Measurements from ENCODE around the gene TBL1X.

- TF ChIP-seq, protein P1, sequence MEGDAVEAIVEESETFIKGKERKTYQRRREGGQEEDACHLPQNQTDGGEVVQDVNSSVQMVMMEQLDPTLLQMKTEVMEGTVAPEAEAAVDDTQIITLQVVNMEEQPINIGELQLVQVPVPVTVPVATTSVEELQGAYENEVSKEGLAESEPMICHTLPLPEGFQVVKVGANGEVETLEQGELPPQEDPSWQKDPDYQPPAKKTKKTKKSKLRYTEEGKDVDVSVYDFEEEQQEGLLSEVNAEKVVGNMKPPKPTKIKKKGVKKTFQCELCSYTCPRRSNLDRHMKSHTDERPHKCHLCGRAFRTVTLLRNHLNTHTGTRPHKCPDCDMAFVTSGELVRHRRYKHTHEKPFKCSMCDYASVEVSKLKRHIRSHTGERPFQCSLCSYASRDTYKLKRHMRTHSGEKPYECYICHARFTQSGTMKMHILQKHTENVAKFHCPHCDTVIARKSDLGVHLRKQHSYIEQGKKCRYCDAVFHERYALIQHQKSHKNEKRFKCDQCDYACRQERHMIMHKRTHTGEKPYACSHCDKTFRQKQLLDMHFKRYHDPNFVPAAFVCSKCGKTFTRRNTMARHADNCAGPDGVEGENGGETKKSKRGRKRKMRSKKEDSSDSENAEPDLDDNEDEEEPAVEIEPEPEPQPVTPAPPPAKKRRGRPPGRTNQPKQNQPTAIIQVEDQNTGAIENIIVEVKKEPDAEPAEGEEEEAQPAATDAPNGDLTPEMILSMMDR (conservative IDR thresholded peaks at IDR 0.05; ENCODE audit: low read depth, low read length), result peak; percentile 49
- no peak for TF ChIP-seq RFX5 (IDR thresholded peaks at IDR 0.05; ENCODE audit: low read depth, low read length)
- peak; percentile 47; the same call in 1 of the 2 replicates for TF ChIP-seq SMC3 (IDR thresholded peaks at IDR 0.05; ENCODE audit: low read depth, low read length)
- TF ChIP-seq POLR2A (IDR thresholded peaks at IDR 0.05; ENCODE audit: low read depth, low read length), result no peak
- TF ChIP-seq MAZ (IDR thresholded peaks at IDR 0.05; ENCODE audit: borderline replicate concordance, low read depth, low read length), result no peak
- peak; percentile 63 for TF ChIP-seq RAD21 (IDR thresholded peaks at IDR 0.05; ENCODE audit: low read length)
- TF ChIP-seq FOS (IDR thresholded peaks at IDR 0.05; ENCODE audit: low read depth, low read length), result no peak
Observed at GRCh38 chrX:9682456-9682855, 217.6 kb downstream of the TBL1X start.

All from IMR-90 (cell line).